ENCODE data around the gene CD59. TPM values are rescaled to one million over a fixed set of nuclear protein-coding genes. Genes with fewer than 3 reads are reported as not detected.

Gene CD59
- total RNA-seq, 2 experiments from 2014 or later: 35.2 to 37.8 TPM

DNA sequence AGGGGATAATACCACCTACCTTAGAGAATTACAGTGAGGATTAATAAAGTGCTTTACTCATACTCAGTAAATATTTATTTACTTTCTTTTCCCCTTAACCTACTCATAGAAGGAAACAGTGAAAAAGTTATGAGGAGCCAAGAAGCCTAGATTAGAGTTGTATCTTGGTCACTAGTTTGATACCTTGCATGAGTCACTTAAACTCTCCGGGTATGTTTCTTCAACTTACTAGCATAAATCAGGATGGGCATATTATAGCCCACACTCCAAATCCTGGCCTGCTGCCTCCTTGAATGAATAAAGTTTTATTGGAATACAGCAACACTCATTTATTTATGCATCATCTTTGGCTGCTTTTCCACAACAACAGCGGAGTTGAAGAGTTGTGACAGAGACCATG is 29.9 kb upstream of the CD59 start:
- no peaks in the 10 kb centered on the region for H3K27me3 Mint-ChIP-seq
- H3K36me3 ChIP-seq (ENCODE audit: insufficient read depth, low read length): peaks cover 83% of the 10 kb centered on the region
- intact Hi-C loops (cut with DNase I, micrococcal nuclease): no loop called here

DNA sequence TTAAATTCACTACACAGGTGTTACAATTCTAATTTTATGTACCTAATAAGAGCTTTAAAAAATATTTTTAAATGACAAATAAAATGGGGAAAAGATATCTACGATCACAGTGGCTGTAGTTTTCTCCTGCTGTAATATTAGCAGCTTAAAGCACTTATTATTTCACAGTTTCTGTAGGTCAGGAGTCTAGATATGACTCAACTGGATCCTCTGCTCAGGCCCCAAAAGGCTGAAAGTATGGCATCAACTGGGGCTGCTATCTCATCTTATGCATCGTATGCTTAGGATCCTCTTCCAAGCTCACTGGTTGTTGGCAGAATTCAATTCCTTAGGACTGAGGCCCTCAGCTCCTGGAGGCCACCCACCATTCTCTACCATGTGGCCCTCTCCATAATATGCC is 25.2 kb upstream of the CD59 start:
- TF ChIP-seq, protein P1, sequence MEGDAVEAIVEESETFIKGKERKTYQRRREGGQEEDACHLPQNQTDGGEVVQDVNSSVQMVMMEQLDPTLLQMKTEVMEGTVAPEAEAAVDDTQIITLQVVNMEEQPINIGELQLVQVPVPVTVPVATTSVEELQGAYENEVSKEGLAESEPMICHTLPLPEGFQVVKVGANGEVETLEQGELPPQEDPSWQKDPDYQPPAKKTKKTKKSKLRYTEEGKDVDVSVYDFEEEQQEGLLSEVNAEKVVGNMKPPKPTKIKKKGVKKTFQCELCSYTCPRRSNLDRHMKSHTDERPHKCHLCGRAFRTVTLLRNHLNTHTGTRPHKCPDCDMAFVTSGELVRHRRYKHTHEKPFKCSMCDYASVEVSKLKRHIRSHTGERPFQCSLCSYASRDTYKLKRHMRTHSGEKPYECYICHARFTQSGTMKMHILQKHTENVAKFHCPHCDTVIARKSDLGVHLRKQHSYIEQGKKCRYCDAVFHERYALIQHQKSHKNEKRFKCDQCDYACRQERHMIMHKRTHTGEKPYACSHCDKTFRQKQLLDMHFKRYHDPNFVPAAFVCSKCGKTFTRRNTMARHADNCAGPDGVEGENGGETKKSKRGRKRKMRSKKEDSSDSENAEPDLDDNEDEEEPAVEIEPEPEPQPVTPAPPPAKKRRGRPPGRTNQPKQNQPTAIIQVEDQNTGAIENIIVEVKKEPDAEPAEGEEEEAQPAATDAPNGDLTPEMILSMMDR (IDR thresholded peaks at IDR 0.05): no peak
- Mint-ChIP-seq H3K27me3 (no peaks in the 10 kb centered on the region), H3K27ac (no peak overlapping the region), H3K4me3 (no peak overlapping the region), H3K9me3 (no peaks in the 10 kb centered on the region), H3K4me1 (ENCODE audit: low read depth) (peaks cover 31% of the 10 kb centered on the region), H3K36me3 (ENCODE audit: low read depth) (peaks cover 96% of the 10 kb centered on the region)
- Histone ChIP-seq H3K27ac (ENCODE audit: low read depth in 1 of 2, low read length in 2 of 2) (no peak overlapping the region), H3K4me3 (ENCODE audit: low read length) (no peak overlapping the region), H3K9me3 (ENCODE audit: control insufficient read depth in 1 of 2, insufficient read depth in 1 of 2, low read length in 2 of 2) (no peaks in the 10 kb centered on the region), H3K27me3 (ENCODE audit: control insufficient read depth in 1 of 2, insufficient read depth in 2 of 2, low read length in 2 of 2) (no peaks in the 10 kb centered on the region), H3K4me1 (ENCODE audit: insufficient read depth, low read length) (no peaks in the 10 kb centered on the region), H3K36me3 (ENCODE audit: insufficient read depth, low read length) (peaks cover 87% of the 10 kb centered on the region)
- ATAC-seq (ENCODE audit: poor library complexity) (no peak), DNase-seq (no peak)
- intact Hi-C loops (cut with DNase I, micrococcal nuclease): no loop called here
- POLR2A ChIA-PET: interaction anchor here (1.1 kb wide), 1 partner anchor 25 kb away, joined by 3 read pairs; the partner anchor contains the start of gene CD59
- CTCF ChIA-PET: interaction anchor here (2.1 kb wide), 1 partner anchor 47 kb away, joined by 4 read pairs; no protein-coding TSS in a partner anchor

More for the DNA sequence above, 29.9 kb upstream of the CD59 start:
- Histone ChIP-seq H3K27me3 (ENCODE audit: control insufficient read depth in 1 of 2, insufficient read depth in 2 of 2, low read length in 2 of 2) (no peaks in the 10 kb centered on the region), H3K4me3 (ENCODE audit: low read length) (no peak overlapping the region), H3K9me3 (ENCODE audit: control insufficient read depth in 1 of 2, insufficient read depth in 1 of 2, low read length in 2 of 2) (no peaks in the 10 kb centered on the region), H3K4me1 (ENCODE audit: insufficient read depth, low read length) (no peaks in the 10 kb centered on the region), H3K27ac (ENCODE audit: low read depth in 1 of 2, low read length in 2 of 2) (no peak overlapping the region)
- CTCF ChIA-PET: no interaction called here
- DNase-seq: no peak
- POLR2A ChIA-PET: no interaction called here
- TF ChIP-seq, protein P1 (IDR thresholded peaks at IDR 0.05): no peak
- Mint-ChIP-seq H3K9me3 (no peaks in the 10 kb centered on the region), H3K4me3 (no peak overlapping the region), H3K4me1 (ENCODE audit: low read depth) (peaks cover 42% of the 10 kb centered on the region), H3K27ac (no peak overlapping the region), H3K36me3 (ENCODE audit: low read depth) (peaks cover 88% of the 10 kb centered on the region)
- no peak for ATAC-seq (ENCODE audit: poor library complexity)

DNA sequence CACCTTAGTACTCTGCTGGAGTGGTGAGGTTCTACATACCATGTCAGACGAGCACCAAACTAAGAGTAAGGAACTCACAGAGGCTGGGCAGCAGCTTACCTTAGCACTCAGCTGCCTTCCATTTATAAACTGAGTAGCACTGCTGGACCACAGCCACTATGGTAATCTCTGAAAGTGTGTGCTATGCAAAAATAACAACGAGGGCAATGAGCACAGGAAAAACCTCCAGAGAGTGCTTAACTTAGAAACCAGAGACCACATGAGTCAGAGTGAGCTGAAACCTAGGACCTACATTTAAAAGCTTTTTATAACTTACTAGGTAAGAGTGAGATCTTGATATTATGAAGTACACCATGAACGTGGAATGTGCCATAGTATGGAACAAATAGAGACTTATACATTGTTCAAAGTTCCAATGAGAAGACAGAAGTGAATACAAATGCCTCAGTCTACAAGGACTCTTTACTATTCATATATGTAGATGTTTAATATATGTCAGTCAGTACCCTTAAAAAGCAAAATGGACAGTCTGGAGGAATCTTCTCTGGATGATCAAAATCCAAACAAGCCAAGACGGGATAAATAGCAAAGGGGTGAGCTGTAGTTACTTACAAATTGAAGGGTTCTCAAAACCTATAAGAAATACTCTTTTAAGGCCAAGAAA is 17.2 kb upstream of the CD59 start:
- no peaks in the 10 kb centered on the region for H3K4me1 Mint-ChIP-seq (ENCODE audit: low read depth)
- no peak for ATAC-seq (ENCODE audit: poor library complexity)
- H3K9me3 ChIP-seq (ENCODE audit: control insufficient read depth in 1 of 2, insufficient read depth in 1 of 2, low read length in 2 of 2): no peaks in the 10 kb centered on the region
- intact Hi-C loops (cut with DNase I, micrococcal nuclease): no loop called here
- CTCF ChIA-PET: no interaction called here
- H3K27me3 ChIP-seq (ENCODE audit: control insufficient read depth in 1 of 2, insufficient read depth in 2 of 2, low read length in 2 of 2): no peaks in the 10 kb centered on the region
- no peaks in the 10 kb centered on the region for H3K9me3 Mint-ChIP-seq
- TF ChIP-seq, protein P1 (IDR thresholded peaks at IDR 0.05): no peak
- no peaks in the 10 kb centered on the region for H3K27me3 Mint-ChIP-seq
- no peaks in the 10 kb centered on the region for H3K4me1 ChIP-seq (ENCODE audit: insufficient read depth, low read length)
- no peak overlapping the region for H3K4me3 ChIP-seq (ENCODE audit: low read length)
- no peak overlapping the region for H3K27ac ChIP-seq (ENCODE audit: low read depth in 1 of 2, low read length in 2 of 2)
- DNase-seq: no peak
- no peak overlapping the region for H3K4me3 Mint-ChIP-seq
- H3K27ac Mint-ChIP-seq: no peak overlapping the region
- H3K36me3 Mint-ChIP-seq (ENCODE audit: low read depth): peaks cover 89% of the 10 kb centered on the region
- H3K36me3 ChIP-seq (ENCODE audit: insufficient read depth, low read length): peaks cover 95% of the 10 kb centered on the region
- POLR2A ChIA-PET: no interaction called here

Measured in CD4-positive, alpha-beta T cell (primary cell).